Muscle of arm (tissue), 12 donors: ENCODE data around the gene HMX1. TPM values are rescaled to one million over a fixed set of nuclear protein-coding genes. Genes with fewer than 3 reads are reported as not detected.

Experiments
- DNase-seq: peaks from one replicate; pipeline ENCODE4 v3.0.0-alpha.2; 2013
- polyA plus RNA-seq, 12 donors: library from polyadenylated mRNA; unstranded; fragments of 120-200 nt; gene quantifications; one replicate each; pipeline ENCODE4 v1.2.1, GENCODE V29; 2013; ENCODE audit not compliant: insufficient read length in 12 of 12

HMX1 gene
- polyA plus RNA-seq, 12 donors, result 0.08 to 0.19 (median 0.09) TPM; not detected in 7

DNA sequence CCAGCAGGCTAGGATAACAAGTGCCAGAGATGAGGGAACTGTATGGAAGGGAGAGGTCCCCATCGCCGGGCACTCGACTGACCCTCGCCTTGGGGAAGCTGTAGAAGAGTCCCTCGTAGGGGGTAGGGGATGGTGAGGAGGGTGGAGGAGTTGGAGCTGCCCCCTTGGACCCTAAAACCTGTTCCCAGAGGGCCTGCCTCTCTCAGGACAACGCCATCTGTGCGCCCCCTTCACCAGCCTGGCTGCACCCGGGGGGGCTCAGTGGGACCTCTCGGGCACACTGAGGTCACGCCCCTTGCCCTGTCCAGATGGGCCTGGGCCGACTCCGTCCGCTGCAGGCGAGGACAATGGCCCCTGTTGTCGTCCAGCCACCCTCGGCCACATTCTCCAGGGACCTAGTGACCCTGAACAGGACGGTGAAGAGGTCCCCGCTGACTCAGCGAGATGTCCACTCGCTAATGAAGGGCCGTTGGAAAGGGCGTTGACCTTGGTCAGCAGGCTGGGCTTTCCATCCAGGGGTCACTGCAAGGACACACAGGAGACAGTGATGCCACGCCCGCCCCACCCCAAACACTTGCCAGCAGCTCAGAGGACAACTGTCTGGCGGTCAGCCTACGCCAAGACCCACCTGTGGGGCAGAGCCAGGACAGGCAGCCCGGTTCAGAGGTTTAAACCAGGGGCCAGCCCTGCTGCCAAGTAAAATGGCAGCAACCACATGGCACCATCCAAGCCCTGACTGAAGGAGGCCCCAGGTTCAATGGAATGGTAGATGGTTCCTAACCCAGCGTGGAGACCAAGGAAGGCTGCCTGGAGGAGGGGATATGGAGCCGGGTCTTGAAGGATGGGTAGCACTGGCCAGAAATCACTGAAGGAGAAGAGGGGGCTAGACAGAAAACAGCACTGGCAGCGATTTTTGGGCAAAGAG is 51.2 kb downstream of the HMX1 start:
- DNase-seq, result no peak

DNA sequence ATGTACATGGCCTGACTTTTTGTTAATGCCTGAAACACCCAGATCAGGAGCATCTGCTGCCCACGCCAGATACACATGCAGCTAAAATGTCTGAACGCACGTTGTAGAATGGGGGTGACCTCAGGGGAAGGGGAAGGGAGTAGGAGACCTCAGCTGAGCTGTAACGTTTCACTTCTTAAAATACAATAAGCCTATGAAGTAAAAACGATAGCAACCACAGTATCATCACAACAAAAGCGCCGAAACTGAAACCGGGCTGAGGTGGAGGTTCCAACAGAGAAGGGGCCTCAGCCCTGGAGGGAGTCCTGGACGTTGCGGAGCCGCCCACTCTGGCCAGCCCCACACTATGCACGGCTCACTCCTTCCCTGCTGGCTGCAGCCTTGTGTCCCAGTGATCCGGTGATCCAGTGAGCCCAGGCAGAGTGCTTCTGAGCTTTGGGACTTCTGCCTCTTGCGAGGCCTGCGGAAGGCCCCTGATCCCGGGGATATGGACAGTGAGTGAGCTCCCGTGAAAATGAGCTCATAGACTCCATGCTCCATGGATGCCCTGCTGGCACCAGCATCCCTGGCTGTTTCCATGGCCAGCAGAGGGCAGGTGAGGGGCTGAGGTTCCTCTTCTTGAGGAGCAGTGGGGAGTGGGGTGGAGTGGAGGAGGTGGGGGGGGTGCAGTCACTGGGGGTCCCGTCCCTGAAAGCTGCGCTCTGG is 52.0 kb downstream of the HMX1 start:
- no peak for DNase-seq

DNA sequence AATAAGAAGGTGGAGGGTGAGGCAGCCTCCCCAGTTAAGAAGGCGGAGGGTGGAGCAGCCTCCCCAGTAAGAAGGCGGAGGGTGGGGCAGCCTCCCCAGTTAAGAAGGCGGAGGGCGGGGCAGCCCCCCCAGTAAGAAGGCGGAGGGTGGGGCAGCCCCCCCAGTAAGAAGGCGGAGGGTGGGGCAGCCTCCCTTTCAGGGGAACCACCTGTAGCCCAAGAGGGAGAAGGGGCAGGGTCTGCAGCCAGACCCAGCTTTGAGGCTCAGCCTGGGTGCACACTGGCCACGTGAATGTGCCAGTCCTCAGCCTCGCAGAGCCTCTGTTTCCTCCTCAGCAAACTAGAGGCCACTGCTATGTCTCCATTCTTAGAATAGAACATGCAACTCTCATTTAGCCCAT is 52.6 kb downstream of the HMX1 start:
- no peak for DNase-seq

DNA sequence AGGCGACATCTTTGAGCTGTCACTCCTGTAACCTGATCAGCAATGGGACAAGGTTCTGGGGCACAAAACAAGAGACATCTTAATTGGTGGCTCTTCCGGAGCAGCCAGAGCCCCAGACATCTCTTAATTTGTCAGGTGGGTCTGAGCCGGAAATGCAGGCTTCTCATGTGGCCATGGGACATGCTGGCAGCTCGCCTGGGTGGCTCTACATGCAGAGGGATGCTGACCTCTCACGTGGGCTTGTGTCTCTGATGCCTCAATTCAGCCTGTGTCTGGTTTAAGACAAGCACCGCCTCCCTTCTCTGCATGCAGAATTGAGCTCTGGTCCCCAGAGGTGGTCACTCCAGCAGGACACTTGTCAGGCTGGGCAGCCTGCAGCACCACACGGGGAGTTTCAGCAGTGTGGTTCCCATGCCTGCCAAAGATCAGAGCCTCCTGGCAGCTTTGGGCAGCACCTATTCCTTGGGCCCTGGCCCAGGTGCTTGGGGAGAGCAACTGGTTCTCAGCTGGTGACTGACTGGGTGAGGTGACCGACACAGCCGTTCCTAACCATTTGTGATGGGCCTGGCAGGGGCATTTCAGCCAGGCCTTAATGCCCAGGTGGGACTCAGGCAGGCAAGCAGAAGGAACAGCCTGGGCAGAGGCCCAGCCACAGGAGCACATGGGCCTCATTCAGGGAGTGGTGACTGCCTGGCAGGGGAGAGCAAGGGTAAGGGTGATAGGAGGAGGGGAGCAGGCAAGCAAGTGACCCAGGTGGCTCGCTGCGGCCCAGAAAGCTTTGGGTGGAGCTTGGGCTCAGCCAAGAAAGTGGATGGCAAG is 53.4 kb downstream of the HMX1 start:
- DNase-seq, result no peak

DNA sequence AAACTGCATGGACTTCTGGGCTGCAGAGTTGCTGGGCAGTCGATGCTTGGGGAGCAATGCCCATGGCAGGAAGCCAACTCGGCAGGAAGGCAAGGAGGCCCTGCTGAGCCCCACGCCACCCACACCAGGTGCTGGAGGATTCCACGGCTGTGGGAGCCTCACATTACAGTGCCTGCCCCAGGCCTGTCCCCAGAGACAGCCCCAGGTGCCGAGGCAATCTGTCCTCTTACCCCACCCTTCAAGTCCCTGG is 53.9 kb downstream of the HMX1 start:
- no peak for DNase-seq

DNA sequence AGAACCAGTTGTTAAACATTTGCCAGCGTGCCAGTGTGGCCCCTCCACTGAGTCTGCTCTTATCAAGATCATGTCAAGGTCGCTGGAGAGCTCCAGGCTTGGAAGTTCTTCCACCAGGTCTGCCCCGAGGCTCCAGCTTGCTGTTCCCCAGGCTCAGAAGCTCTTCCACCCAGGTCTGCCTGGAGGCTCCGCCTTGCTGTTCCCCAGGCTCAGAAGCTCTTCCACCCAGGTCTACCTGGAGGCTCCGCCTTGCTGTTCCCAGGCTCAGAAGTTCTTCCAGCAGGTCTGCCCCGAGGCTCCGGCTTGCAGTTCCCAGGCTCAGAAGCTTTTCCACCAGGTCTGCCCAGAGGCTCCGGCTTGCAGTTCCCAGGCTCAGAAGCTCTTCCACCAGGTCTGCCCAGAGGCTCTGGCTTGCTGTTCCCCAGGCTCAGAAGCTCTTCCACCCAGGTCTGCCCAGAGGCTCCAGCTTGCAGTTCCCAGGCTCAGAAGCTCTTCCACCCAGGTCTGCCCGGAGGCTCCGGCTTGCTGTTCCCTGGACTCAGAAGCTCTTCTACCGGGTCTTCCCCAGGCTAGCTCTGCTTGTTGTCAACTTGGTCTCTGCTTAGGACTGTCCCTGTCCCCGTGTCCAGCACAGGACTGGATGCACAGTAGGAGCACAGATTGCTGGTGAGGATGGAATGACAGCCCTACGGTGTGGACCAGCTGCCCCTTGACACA is 54.4 kb downstream of the HMX1 start:
- DNase-seq, result no peak
